ENCODE measurements around the gene HADHA.

The HADHA gene

DNA sequence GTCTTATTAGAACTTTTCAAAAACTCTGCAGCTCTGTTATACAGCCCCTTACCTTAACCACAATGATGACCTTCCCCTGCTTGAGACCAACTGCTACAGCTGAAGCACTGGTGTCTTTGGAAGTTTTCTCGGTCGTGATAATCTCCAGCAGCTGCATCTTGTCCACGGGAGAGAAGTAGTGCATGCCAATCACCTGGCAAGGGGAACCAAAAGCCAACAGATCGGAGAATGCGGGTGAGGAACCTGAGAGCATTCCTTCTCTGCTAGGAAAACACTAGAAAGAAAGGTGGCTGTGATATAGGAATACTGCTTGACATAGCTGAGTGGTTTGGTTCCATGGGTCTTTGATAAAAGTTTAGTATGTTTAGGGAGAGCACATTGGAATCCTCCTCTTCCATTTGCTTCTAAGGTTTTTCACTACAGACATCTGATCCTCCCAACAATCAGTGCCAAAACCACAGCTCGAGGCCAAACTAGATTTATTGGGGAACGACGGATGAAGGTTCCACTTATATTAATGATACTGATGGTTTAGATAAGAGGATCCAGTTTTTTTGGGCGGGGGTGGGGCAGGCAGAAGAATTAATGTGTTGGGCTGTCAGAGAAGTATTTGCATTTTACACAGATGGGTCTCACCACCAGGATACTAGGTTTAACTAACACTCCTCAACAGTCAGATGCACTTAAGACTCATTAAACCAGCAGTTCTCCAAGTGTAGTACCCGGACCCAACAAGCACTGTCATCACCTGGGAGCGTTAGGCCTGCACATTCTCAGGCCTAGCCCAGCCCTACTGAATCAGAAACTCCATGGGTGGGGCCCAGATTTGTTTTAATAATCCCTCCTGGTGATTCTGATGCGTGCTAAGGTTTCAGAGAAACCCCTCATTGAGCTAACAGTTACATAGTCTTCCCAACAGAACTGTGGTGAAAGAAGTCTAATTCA, 49.1 kb downstream of the HADHA start:
- in situ Hi-C loops (cut with HindIII; ENCODE audit: low sequenced_read_pairs): no loop called here

DNA sequence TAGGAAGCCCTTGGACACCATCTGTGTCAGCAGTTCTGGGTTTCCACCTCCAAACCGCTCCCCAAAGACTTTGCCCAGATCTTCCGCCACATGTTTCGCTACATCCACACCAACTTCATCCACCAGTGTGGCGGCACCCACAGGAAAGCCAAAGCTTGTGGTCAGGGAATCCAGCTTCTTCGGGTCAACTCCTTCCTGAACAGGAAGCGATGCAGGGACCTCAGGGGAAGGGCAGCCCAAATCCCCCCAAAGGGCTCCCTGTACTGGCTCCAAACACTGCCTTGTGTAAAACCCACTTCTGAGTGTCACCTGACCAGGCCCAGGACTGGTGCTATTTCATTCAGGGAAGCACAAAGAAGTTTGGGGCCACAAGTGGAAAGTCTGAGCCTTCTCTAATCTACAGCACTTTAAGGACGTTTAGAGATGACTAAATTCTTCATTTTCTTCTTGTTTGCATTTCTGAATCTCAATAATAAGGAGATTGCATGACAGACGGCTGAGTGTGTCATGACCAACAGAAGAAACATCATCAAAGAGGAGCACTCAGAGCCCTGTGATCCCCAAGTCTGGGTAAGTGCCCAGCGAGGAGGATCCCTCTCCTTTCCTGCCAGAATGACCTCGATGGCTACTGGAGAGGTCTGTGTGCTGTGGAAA, 50.7 kb downstream of the HADHA start:
- in situ Hi-C loops (cut with HindIII; ENCODE audit: low sequenced_read_pairs): no loop called here

DNA sequence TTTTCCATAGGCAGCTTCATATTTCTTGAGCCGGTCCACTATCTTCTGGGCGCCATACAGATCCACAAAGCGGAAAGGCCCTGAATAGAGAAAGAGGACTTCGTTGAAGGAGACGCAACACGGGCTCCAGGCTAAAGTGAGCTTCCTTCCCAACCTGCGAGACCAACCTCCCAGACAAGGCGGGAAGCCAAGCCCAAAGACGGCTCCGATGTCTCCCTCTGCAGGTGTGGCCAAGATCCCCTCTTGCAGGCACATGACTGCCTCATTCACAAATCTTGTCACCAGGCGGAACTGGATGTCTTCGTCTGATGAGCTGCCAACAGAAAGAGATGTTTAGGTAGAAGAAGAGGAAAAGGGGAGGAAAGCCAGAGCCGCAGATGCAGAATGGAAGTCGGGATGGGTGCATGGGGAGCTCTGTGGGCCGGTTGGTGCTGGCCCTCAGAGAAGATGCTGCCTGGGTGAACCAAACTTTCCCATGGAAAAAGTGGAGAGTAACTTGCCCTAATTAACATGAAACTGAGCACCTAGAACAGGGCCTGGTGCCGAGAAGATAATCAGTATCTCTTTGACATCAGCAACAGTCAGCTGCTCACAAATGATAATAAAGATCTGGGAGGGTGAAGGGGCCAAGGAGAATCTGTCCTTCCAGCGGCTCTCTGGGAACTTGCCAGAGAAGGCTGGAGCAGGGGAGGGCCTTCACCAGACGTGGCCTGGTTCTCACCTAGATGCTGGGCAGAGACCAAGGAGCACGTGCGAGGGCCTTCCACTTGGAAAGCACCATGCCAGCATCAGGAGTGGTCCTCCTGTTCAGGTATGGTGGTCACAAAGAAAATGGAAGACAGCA, 52.9 kb downstream of the HADHA start:
- in situ Hi-C loops (cut with HindIII; ENCODE audit: low sequenced_read_pairs): no loop called here

GRCh38 chr2:26190369-26190768, 54.1 kb downstream of the HADHA start:
- in situ Hi-C loops (cut with HindIII; ENCODE audit: low sequenced_read_pairs): no loop called here

DNA sequence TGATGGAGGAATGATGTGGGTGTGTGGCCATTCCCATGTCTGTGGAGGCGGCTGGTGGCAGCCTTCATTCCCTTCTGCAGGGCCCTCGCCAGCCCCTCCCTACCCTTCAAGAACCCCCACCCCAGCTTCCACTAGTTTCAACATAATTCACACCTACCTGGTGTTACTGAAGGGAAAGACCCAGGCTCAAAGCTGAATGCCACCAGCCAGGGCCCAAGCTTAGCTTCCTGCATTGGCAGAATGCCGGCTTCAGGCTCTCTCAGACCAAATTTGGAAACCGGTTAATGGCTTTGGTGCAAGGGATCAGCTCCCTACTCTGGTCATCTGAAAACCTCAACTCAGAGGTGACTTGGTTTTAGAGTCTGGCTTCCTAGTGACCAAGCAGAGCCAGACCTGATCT, 54.7 kb downstream of the HADHA start:
- in situ Hi-C loops (cut with HindIII; ENCODE audit: low sequenced_read_pairs): no loop called here

DNA sequence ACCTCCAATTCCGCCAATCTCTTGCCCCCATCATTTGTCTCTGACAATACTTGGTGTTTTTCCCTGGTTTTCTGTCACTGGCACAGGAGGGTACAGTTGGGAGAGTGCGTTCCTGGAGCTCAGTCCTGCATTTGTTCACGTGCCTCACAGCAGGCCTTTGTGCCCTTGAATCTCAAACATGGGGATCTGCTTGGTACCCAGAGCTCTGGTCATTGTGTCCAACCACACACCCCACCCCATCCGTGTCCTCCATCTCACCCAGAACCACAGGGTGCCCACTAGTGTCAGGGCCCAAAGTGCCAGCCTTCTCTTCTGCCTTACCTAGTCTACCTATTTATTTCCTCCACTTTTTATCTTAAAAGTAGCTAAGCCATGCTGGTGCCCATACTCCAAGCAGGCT, 55.3 kb downstream of the HADHA start:
- in situ Hi-C loops (cut with HindIII; ENCODE audit: low sequenced_read_pairs): no loop called here

DNA sequence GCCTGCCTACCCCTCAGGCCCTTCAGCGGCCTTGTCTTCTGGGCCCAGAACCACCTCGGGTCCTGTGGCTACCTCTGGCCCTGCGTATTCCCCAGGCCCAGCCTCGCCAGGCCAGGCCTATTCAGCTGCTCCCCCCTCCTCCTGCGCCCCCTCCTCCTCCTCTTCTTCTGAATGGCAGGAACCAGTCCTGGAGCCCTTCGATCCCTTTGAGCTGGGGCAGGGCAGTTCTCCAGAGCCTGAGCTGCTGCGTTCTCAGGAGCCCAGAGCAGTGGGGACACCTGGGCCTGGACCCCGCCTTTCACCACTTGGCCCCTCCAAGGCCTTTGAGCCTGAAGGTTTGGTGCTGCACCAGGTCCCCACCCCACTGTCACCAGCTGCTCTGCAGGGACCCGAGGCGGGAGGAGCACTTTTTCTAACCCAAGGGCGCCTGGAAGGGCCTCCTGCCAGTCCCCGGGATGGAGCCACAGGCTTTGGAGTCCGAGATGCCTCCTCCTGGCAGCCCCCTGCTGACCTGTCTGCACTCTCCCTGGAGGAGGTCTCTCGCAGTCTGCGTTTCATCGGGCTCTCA, 56.8 kb downstream of the HADHA start:
- in situ Hi-C loops (cut with HindIII; ENCODE audit: low sequenced_read_pairs): no loop called here

GRCh38 chr2:26187114-26187513, 57.3 kb downstream of the HADHA start:
- in situ Hi-C loops (cut with HindIII; ENCODE audit: low sequenced_read_pairs): no loop called here

GRCh38 chr2:26185954-26186770, 58.3 kb downstream of the HADHA start:
- in situ Hi-C loops (cut with HindIII; ENCODE audit: low sequenced_read_pairs): no loop called here

- in situ Hi-C loops (cut with HindIII; ENCODE audit: low sequenced_read_pairs): no loop called here
Observed at GRCh38 chr2:26185304-26185928, 59.0 kb downstream of the HADHA start.

- in situ Hi-C loops (cut with HindIII; ENCODE audit: low sequenced_read_pairs): no loop called here
Observed at GRCh38 chr2:26184555-26185303, 59.7 kb downstream of the HADHA start.

- in situ Hi-C loops (cut with HindIII; ENCODE audit: low sequenced_read_pairs): no loop called here
Observed at GRCh38 chr2:26184121-26184520, 60.3 kb downstream of the HADHA start.

DNA sequence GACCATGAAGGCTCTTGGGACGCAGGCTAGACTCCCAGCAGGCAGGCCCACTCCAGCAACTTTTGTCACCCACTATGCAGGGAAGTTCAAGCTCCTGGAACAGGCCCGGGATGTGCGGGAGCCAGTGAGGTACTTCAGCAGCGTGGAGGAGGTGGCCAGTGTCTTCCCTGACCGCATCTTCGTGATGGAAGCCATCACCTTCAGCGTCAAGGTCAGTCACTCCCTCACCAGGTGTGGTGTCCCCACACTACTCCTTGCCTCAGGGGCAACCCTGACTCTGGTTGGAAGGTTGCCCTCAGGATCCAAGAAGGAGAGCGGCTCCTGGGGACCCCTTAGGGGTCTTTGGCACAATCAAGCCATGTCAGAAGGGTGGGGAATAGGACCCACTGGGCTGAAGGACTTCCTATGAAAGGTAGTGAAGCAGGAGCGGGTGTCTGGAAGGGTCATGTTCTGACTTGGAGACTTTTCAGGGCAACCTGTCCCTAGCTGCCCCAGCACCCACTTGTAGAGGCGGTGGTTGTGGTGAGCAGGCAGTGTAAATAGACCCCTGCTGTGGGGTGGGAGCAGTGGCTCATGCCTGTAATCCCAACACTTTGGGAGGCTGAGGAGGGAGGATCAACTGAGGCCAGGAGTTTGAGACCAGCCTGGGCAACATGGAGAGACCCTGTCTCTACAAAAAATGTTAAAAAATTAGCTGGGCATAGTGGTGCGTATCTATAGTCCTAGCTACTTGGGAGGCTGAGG, 61.4 kb downstream of the HADHA start:
- in situ Hi-C loops (cut with HindIII; ENCODE audit: low sequenced_read_pairs): no loop called here

GRCh38 chr2:26182441-26182840, 62.0 kb downstream of the HADHA start:
- in situ Hi-C loops (cut with HindIII; ENCODE audit: low sequenced_read_pairs): no loop called here

DNA sequence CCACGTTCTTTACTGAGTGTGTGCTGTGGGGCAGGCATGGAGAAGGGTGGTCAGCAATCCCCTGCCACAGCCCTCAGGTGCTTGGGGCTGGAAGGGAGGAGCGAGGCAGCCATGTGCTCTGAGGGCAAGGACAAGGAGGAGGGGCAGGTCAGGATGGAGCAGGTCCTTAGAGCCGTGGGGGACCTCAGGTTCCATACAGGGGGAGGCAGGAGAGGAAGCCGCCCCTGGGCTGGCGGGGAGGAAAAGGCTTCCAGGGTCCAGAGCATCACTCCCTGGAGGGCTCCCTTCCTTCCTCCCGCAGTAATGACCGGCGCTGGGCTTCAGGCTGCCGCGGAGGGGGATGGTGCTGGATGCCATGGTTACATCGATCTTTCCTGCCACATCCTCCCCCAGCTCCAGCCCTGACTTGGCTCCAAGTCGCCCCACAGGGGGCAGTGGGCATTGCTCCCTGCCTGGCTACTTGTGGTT, 65.0 kb downstream of the HADHA start:
- in situ Hi-C loops (cut with HindIII; ENCODE audit: low sequenced_read_pairs): no loop called here

- in situ Hi-C loops (cut with HindIII; ENCODE audit: low sequenced_read_pairs): no loop called here
Observed at GRCh38 chr2:26178746-26179436, 65.5 kb downstream of the HADHA start.

- in situ Hi-C loops (cut with HindIII; ENCODE audit: low sequenced_read_pairs): no loop called here
Observed at GRCh38 chr2:26178246-26178645, 66.2 kb downstream of the HADHA start.

GRCh38 chr2:26177122-26177521, 67.3 kb downstream of the HADHA start:
- in situ Hi-C loops (cut with HindIII; ENCODE audit: low sequenced_read_pairs): no loop called here

Data from endothelial cell of hepatic sinusoid (primary cell).